ENCODE data around the gene GTF3C5. TPM values are rescaled to one million over a fixed set of nuclear protein-coding genes. Genes with fewer than 3 reads are reported as not detected.

GTF3C5 gene
- total and polyA plus RNA-seq, 9 of the 15 experiments (the other 6 are each of a cell fraction or from before 2014, with no cell fraction given) = 3.8 to 118 (median 83.7) TPM

GRCh38 chr9:132998831-132999635 lies 31.8 kb upstream of the GTF3C5 start (continued):
- TF ChIP-seq ELK1 (CRISPR knock-in tag; IDR thresholded peaks at IDR 0.05) (no peak), CTBP1 (IDR thresholded peaks at IDR 0.05; ENCODE audit: borderline replicate concordance) (peak; percentile 55; the same call in 1 of the 2 replicates), CHCHD3 (CRISPR knock-in tag; IDR thresholded peaks at IDR 0.05) (no peak), ZBTB40 (IDR thresholded peaks at IDR 0.05) (no peak), ZBTB40 (CRISPR knock-in tag; IDR thresholded peaks at IDR 0.05) (no peak), NUFIP1 (IDR thresholded peaks at IDR 0.05; ENCODE audit: partially characterized antibody) (no peak), AFF1 (IDR thresholded peaks at IDR 0.05; ENCODE audit: low read depth in 1 of 2, partially characterized antibody in 2 of 2) (peak in 1 of 2 experiments; percentile 24), NR1H2 (CRISPR knock-in tag; IDR thresholded peaks at IDR 0.05) (no peak), SIN3B (IDR thresholded peaks at IDR 0.05; ENCODE audit: low read depth) (no peak), RAD51 (IDR thresholded peaks at IDR 0.05; ENCODE audit: borderline replicate concordance, low read depth) (no peak), JUNB (CRISPR knock-in tag; conservative IDR thresholded peaks at IDR 0.05) (no peak), ZNF695 (CRISPR knock-in tag; IDR thresholded peaks at IDR 0.05) (no peak), RFX1 (IDR thresholded peaks at IDR 0.05) (no peak), ZNF174 (CRISPR knock-in tag; IDR thresholded peaks at IDR 0.05) (no peak)
